Naive B cell (primary cell): Measurements from ENCODE around the gene SNPH. TPM values are rescaled to one million over a fixed set of nuclear protein-coding genes. Genes with fewer than 3 reads are reported as not detected.
A peak's percentile ranks its signal among the peaks of the same experiment; 100 is the strongest.

Source experiments
- ATAC-seq, 2 donors: fragments of 150-1000 bp; cut with Tn5 transposase; 2 replicates each; pipeline ENCODE4 v1.10.0; 2021; ENCODE audit warnings: low read depth in 2 of 2, mild to moderate bottlenecking in 2 of 2, moderate library complexity in 2 of 2
- DNase-seq: peaks from one replicate; pipeline ENCODE4 v3.0.0; 2022
- H3K27ac Mint-ChIP-seq, 6 donors: one replicate each; pipeline ENCODE4 v1.8.0; 2020 to 2022; ENCODE audit warnings: mild to moderate bottlenecking in 6 of 6, mixed read lengths in 6 of 6, moderate library complexity in 5 of 6, inconsistent platforms in 2 of 6
- H3K27me3 Mint-ChIP-seq, 3 donors: one replicate each; pipeline ENCODE4 v1.8.0; 2021 to 2022; ENCODE audit warnings: mixed read lengths in 3 of 3, mild to moderate bottlenecking in 1 of 3
- H3K36me3 Mint-ChIP-seq, 2 donors: one replicate each; pipeline ENCODE4 v1.8.0; 2020 to 2022; ENCODE audit warnings: mixed read lengths in 2 of 2, inconsistent platforms in 1 of 2, mild to moderate bottlenecking in 1 of 2
- H3K4me1 Mint-ChIP-seq, 3 donors: one replicate each; pipeline ENCODE4 v1.8.0; 2020 to 2022; ENCODE audit warnings: mixed read lengths in 3 of 3, inconsistent platforms in 1 of 3, mild to moderate bottlenecking in 1 of 3, moderate library complexity in 1 of 3
- H3K4me3 Mint-ChIP-seq, 8 donors: one replicate each; pipeline ENCODE4 v1.8.0; 2020 to 2022; ENCODE audit warnings: mild to moderate bottlenecking in 8 of 8, mixed read lengths in 8 of 8, moderate library complexity in 8 of 8, inconsistent platforms in 2 of 8
- H3K9me3 Mint-ChIP-seq, 7 donors: one replicate each; pipeline ENCODE4 v1.8.0; 2020 to 2022; ENCODE audit warnings: mixed read lengths in 7 of 7, mild to moderate bottlenecking in 5 of 7, inconsistent platforms in 2 of 7, moderate library complexity in 1 of 7
- polyA plus RNA-seq, 6 donors: library from polyadenylated mRNA; unstranded; fragments of 300-500 nt; fragmentation: Illumina TruSeq; gene quantifications; one replicate each; pipeline ENCODE4 v1.2.3, GENCODE V29; 2021; ENCODE audit warnings: low read depth in 6 of 6

The SNPH gene
- polyA plus RNA-seq, 6 donors from 2014 or later, result 0.31 to 0.37 (median 0.35) TPM; not detected in 1

GRCh38 chr20:1269850-1270249 lies 3.8 kb downstream of the SNPH start:
- H3K27ac Mint-ChIP-seq, result no peak overlapping the region
- peaks cover 10 to 11% (median 11%) of the 10 kb centered on the region in 3 donors for H3K4me1 Mint-ChIP-seq
- ATAC-seq (no peak), DNase-seq (no peak)
- H3K36me3 Mint-ChIP-seq, result no peaks in the 10 kb centered on the region
- H3K4me3 Mint-ChIP-seq, result no peak overlapping the region
- peaks cover 0 to 6% (median 0%) of the 10 kb centered on the region in 3 donors for H3K27me3 Mint-ChIP-seq
- no peaks in the 10 kb centered on the region for H3K9me3 Mint-ChIP-seq

- H3K4me3 Mint-ChIP-seq, result no peak overlapping the region
- no peak for DNase-seq
- no peaks in the 10 kb centered on the region for H3K9me3 Mint-ChIP-seq
- H3K4me1 Mint-ChIP-seq, result no peaks in the 10 kb centered on the region
- no peak for ATAC-seq
- no peaks in the 10 kb centered on the region for H3K36me3 Mint-ChIP-seq
- no peak overlapping the region for H3K27ac Mint-ChIP-seq
- H3K27me3 Mint-ChIP-seq, result no peaks in the 10 kb centered on the region
Measured at GRCh38 chr20:1272368-1273100, 6.4 kb downstream of the SNPH start.

GRCh38 chr20:1273366-1273765 lies 7.3 kb downstream of the SNPH start:
- no peak overlapping the region for H3K27ac Mint-ChIP-seq
- ATAC-seq (no peak), DNase-seq (no peak)
- no peaks in the 10 kb centered on the region for H3K9me3 Mint-ChIP-seq
- no peaks in the 10 kb centered on the region for H3K27me3 Mint-ChIP-seq
- H3K4me3 Mint-ChIP-seq, result no peak overlapping the region
- H3K36me3 Mint-ChIP-seq, result no peaks in the 10 kb centered on the region
- H3K4me1 Mint-ChIP-seq, result no peaks in the 10 kb centered on the region

GRCh38 chr20:1274485-1275311 lies 8.6 kb downstream of the SNPH start:
- Mint-ChIP-seq H3K27ac (peak overlapping the region in 1 of 6 donors; percentile 10), H3K4me3 (no peak overlapping the region), H3K27me3 (no peaks in the 10 kb centered on the region), H3K9me3 (no peaks in the 10 kb centered on the region), H3K4me1 (no peaks in the 10 kb centered on the region), H3K36me3 (no peaks in the 10 kb centered on the region)
- no peak for ATAC-seq
- no peak for DNase-seq

GRCh38 chr20:1275919-1276318 lies 9.8 kb downstream of the SNPH start:
- no peak for ATAC-seq
- Mint-ChIP-seq H3K9me3 (no peaks in the 10 kb centered on the region), H3K27me3 (no peaks in the 10 kb centered on the region), H3K4me3 (no peak overlapping the region), H3K27ac (peak overlapping the region in 1 of 6 donors; percentile 19), H3K36me3 (no peaks in the 10 kb centered on the region), H3K4me1 (no peaks in the 10 kb centered on the region)
- no peak for DNase-seq

GRCh38 chr20:1277529-1278322 lies 11.6 kb downstream of the SNPH start:
- no peaks in the 10 kb centered on the region for H3K36me3 Mint-ChIP-seq
- ATAC-seq (no peak), DNase-seq (no peak)
- H3K9me3 Mint-ChIP-seq, result no peaks in the 10 kb centered on the region
- H3K27ac Mint-ChIP-seq, result no peak overlapping the region
- no peaks in the 10 kb centered on the region for H3K4me1 Mint-ChIP-seq
- H3K27me3 Mint-ChIP-seq, result peaks cover 0 to 6% (median 6%) of the 10 kb centered on the region in 3 donors
- H3K4me3 Mint-ChIP-seq, result no peak overlapping the region

- DNase-seq (no peak), ATAC-seq (peak in 1 of 2 donors; percentile 36)
- peaks cover 5 to 16% (median 14%) of the 10 kb centered on the region in 3 donors for H3K27me3 Mint-ChIP-seq
- no peaks in the 10 kb centered on the region for H3K9me3 Mint-ChIP-seq
- no peak overlapping the region for H3K4me3 Mint-ChIP-seq
- H3K4me1 Mint-ChIP-seq, result no peaks in the 10 kb centered on the region
- H3K36me3 Mint-ChIP-seq, result no peaks in the 10 kb centered on the region
- no peak overlapping the region for H3K27ac Mint-ChIP-seq
Measured at GRCh38 chr20:1278993-1279392, 12.9 kb downstream of the SNPH start.

GRCh38 chr20:1280195-1281102 lies 14.4 kb downstream of the SNPH start:
- Mint-ChIP-seq H3K27me3 (peaks cover 5 to 22% (median 21%) of the 10 kb centered on the region in 3 donors), H3K9me3 (no peaks in the 10 kb centered on the region), H3K4me1 (no peaks in the 10 kb centered on the region), H3K4me3 (no peak overlapping the region), H3K36me3 (no peaks in the 10 kb centered on the region), H3K27ac (no peak overlapping the region)
- ATAC-seq, result no peak
- no peak for DNase-seq

GRCh38 chr20:1281279-1282057 lies 15.4 kb downstream of the SNPH start:
- ATAC-seq (no peak), DNase-seq (no peak)
- Mint-ChIP-seq H3K9me3 (no peaks in the 10 kb centered on the region), H3K4me3 (no peak overlapping the region), H3K27me3 (peaks cover 5 to 29% (median 27%) of the 10 kb centered on the region in 3 donors), H3K36me3 (no peaks in the 10 kb centered on the region), H3K27ac (no peak overlapping the region), H3K4me1 (no peaks in the 10 kb centered on the region)

- Mint-ChIP-seq H3K4me1 (no peaks in the 10 kb centered on the region), H3K27ac (no peak overlapping the region), H3K27me3 (peaks cover 10 to 35% (median 35%) of the 10 kb centered on the region in 3 donors), H3K36me3 (no peaks in the 10 kb centered on the region), H3K9me3 (no peaks in the 10 kb centered on the region), H3K4me3 (no peak overlapping the region)
- ATAC-seq (no peak), DNase-seq (no peak)
Measured at GRCh38 chr20:1282966-1283365, 16.9 kb downstream of the SNPH start.

- H3K9me3 Mint-ChIP-seq, result no peaks in the 10 kb centered on the region
- peaks cover 10 to 35% (median 35%) of the 10 kb centered on the region in 3 donors for H3K27me3 Mint-ChIP-seq
- ATAC-seq (no peak), DNase-seq (no peak)
- no peaks in the 10 kb centered on the region for H3K36me3 Mint-ChIP-seq
- peak overlapping the region in 1 of 8 donors; percentile 54 for H3K4me3 Mint-ChIP-seq
- H3K4me1 Mint-ChIP-seq, result no peaks in the 10 kb centered on the region
- no peak overlapping the region for H3K27ac Mint-ChIP-seq
Measured at GRCh38 chr20:1283522-1284510, 17.7 kb downstream of the SNPH start.
